GM06990 (cell line): Measurements from ENCODE around the gene NFIA.
"Not testable (repeated sequence)": the region's sequence is repeated elsewhere in the genome, so short reads cannot be mapped to it uniquely, and the experiment has no call there.

Experiments
- DNase-seq: peaks from one replicate; pipeline ENCODE4 v3.0.0-alpha.2; 2011; ENCODE audit not compliant: insufficient read length; ENCODE audit errors: extremely low read depth
- H3K27me3 ChIP-seq: replicated peaks from 2 replicates; pipeline ENCODE4 v1.6.0; 2011; ENCODE audit warnings: low read length; ENCODE audit not compliant: control insufficient read depth, insufficient read depth
- H3K36me3 ChIP-seq: 2 replicates; pipeline ENCODE4 v1.5.1; 2011; ENCODE audit warnings: low read length; ENCODE audit not compliant: control insufficient read depth, insufficient read depth
- H3K4me3 ChIP-seq: replicated peaks from 2 replicates; pipeline ENCODE4 v1.5.1; 2011; ENCODE audit warnings: low read depth, mild to moderate bottlenecking, control low read depth, low read length
- TF ChIP-seq, protein P1 (sequence below): IDR thresholded peaks from 2 replicates; pipeline ENCODE4 v1.5.1; 2011; ENCODE audit warnings: low read length, control low read depth, mild to moderate bottlenecking, inconsistent platforms; ENCODE audit not compliant: insufficient read depth, poor library complexity, severe bottlenecking

Gene NFIA

DNA sequence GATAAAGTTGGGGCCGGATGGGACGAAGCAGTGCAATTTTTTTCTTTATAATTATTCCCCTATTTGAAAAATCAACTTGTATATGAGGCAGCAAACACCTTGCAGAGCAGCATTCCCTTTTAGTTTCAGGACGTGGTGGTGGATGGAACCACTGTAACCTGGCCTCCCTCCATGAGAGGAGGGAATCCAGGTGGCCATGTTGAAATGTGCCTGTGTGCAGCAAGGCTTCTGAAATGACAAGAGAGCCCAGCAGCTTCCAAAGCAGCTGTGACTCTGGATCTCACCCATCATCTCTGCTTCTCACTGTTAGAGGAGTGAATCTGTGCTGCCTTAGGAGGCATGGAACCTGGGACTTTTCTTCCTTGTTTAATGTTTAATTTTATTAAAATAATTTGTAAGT, 42.3 kb downstream of the NFIA start:
- no peaks in the 10 kb centered on the region for H3K36me3 ChIP-seq
- H3K27me3 ChIP-seq = no peaks in the 10 kb centered on the region
- no peak for DNase-seq
- H3K4me3 ChIP-seq = no peak overlapping the region
- TF ChIP-seq, protein P1, sequence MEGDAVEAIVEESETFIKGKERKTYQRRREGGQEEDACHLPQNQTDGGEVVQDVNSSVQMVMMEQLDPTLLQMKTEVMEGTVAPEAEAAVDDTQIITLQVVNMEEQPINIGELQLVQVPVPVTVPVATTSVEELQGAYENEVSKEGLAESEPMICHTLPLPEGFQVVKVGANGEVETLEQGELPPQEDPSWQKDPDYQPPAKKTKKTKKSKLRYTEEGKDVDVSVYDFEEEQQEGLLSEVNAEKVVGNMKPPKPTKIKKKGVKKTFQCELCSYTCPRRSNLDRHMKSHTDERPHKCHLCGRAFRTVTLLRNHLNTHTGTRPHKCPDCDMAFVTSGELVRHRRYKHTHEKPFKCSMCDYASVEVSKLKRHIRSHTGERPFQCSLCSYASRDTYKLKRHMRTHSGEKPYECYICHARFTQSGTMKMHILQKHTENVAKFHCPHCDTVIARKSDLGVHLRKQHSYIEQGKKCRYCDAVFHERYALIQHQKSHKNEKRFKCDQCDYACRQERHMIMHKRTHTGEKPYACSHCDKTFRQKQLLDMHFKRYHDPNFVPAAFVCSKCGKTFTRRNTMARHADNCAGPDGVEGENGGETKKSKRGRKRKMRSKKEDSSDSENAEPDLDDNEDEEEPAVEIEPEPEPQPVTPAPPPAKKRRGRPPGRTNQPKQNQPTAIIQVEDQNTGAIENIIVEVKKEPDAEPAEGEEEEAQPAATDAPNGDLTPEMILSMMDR = no peak

DNA sequence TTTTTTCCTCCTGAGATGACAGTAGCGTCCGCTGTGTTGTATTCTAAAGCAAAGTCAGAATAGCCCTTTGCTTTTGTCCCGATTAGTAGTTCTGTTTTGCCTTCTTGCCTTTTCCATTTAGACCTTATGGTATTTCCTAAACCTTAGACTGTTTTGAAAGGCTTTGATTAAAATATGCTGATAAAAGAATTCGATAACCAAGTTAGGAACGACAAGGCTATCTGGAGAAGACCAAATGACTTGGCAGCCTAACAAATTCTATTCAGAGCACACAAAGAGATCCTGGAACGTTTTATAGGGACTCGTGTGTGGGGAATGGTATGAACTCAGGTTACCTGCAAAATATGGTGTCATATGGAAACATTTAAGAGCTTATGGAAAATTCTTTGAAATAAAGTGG, 42.9 kb downstream of the NFIA start:
- no peaks in the 10 kb centered on the region for H3K27me3 ChIP-seq
- no peak for DNase-seq
- no peak overlapping the region for H3K4me3 ChIP-seq
- TF ChIP-seq, protein P1 = no peak
- no peaks in the 10 kb centered on the region for H3K36me3 ChIP-seq

DNA sequence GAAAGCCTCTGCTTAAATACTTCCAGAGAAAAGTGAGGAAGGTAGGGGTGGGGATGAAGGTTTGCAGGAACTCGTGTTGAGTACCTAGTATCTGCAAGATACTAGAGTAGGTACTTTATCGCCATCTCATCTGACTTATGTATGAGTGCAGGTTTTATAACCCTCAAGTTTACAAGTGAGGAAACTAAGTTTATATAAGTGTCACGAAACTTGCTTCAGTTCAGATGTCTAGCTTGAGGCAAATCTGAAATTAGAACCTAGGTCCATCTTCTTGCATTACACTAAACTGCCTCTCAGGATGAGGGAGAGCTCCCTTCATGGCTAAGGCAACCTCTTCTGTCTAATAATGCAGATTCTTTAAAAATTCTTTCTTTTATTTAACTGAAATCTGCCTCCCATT, 43.5 kb downstream of the NFIA start:
- no peaks in the 10 kb centered on the region for H3K36me3 ChIP-seq
- TF ChIP-seq, protein P1 = no peak

DNA sequence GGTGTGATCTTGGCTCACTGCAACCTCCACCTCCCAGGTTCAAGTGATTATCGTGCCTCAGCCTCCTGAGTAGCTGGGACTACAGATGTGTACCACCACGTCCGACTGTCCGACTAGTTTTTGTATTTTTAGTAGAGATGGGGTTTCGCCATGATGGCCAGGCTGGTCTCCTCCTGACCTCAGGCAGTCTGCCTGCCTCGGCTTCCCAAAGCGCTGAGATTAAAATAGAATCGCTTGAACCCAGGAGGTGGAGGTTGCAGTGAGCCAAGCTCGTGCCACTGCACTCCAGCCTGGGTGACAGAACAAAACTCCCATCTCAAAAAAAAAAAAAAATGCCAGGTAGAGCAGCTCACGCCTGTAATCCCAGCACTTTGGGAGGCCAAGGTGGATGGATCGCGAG, 44.5 kb downstream of the NFIA start:
- DNase-seq, H3K4me3 ChIP-seq, H3K27me3 ChIP-seq, H3K36me3 ChIP-seq: not testable (repeated sequence)

More for the DNA sequence above, 43.5 kb downstream of the NFIA start:
- no peak overlapping the region for H3K4me3 ChIP-seq
- H3K27me3 ChIP-seq = no peaks in the 10 kb centered on the region
- DNase-seq = no peak

DNA sequence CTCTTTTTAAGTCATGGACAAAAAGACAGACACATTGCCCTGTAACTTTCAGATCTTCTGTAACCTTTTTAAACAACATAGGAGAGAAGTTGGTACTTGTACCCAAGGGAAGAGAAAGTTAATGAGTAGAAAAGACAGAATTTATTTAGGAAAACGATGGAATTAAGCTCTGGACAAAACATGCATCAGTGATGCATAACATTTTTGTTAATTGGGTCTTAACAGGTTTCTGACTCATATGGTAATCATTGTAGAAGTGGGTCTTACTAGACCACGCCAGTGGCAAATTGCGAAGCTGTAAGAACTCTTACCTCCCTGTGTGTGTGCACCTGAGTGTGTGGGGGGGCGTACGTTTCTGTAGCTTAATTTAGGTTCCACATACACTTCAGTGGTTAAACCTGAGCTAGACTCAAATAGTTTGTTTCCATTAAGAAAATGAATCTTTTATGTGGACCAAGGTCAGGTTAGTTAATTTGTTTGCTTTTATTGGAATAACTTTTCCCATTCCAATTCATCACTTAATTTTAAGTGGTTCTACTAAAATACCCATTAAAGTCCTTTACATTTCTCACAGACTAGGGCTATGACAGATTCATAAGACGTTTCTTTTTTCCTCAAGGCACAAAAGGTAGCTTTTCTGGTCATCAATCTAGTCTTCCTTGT, 48.1 kb downstream of the NFIA start:
- Histone ChIP-seq H3K36me3 (no peaks in the 10 kb centered on the region), H3K4me3 (no peak overlapping the region), H3K27me3 (no peaks in the 10 kb centered on the region)
- TF ChIP-seq, protein P1 = no peak
- DNase-seq = no peak

DNA sequence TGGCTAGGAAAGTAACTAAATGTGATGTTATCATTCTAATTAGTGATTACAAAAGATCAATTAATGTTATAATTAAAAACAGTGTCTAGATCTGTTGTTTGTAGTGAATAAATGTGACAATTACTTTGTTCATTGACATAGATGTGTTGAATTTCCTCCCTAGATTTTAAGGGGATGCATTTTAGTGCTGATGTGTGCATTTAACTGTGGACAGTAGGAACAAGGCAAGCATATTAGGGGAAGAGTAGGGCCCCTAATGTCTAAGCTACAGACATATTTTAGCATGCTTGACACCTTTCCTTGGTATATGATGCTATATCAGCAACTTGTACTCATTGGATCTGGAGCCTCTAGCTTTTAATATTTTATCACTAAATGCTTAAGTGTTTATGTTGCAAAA, 48.9 kb downstream of the NFIA start:
- Histone ChIP-seq H3K4me3 (no peak overlapping the region), H3K27me3 (no peaks in the 10 kb centered on the region), H3K36me3 (no peaks in the 10 kb centered on the region)
- DNase-seq = no peak
- TF ChIP-seq, protein P1 = no peak
